ENCODE data around the gene FBXL16.

Gene FBXL16

DNA sequence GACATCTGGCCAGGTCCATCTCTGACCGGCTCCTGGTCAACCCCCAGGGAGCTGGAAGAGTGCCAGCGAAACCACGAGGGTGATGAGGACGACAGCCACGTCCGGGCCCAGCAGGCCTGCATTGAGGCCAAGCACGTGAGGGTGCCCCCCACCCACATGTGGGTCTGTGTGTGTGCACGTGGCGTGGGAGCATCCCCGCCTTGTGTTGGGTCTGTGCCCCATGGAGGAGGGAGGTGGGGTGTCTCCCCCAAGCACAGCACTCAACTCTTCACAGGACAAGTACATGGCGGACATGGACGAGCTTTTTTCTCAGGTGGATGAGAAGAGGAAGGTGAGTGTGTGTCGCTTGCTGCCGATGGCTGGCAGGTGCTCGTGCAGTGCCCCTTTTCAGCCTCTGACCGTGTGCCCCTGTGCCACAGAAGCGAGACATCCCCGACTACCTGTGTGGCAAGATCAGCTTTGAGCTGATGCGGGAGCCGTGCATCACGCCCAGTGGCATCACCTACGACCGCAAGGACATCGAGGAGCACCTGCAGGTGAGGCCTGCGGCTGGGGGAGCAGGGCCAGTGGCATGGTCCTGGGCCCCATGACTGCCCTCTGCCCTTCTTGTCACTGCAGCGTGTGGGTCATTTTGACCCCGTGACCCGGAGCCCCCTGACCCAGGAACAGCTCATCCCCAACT, 23.7 kb downstream of the FBXL16 start (continued):
- TF ChIP-seq RBAK (tag by site-specific recombination; IDR thresholded peaks at IDR 0.05) (no peak), ZNF777 (tag by site-specific recombination; IDR thresholded peaks at IDR 0.05; ENCODE audit: borderline replicate concordance) (no peak), ZNF548 (tag by site-specific recombination; IDR thresholded peaks at IDR 0.05) (no peak), ZNF266 (tag by site-specific recombination; IDR thresholded peaks at IDR 0.05; ENCODE audit: low read depth) (no peak), ZNF837 (tag by site-specific recombination; IDR thresholded peaks at IDR 0.05) (peak; percentile 97), ZNF133 (tag by site-specific recombination; IDR thresholded peaks at IDR 0.05) (no peak), ZNF585B (tag by site-specific recombination; IDR thresholded peaks at IDR 0.05) (no peak), ZNF398 (tag by site-specific recombination; IDR thresholded peaks at IDR 0.05) (peak; percentile 45), ZNF146 (tag by site-specific recombination; IDR thresholded peaks at IDR 0.05) (no peak), YY1 (tag by site-specific recombination; IDR thresholded peaks at IDR 0.05) (peak; percentile 19; the same call in 1 of the 2 replicates), ZNF155 (tag by site-specific recombination; IDR thresholded peaks at IDR 0.05) (no peak), ZNF571 (tag by site-specific recombination; IDR thresholded peaks at IDR 0.05) (no peak), ZFP69B (tag by site-specific recombination; IDR thresholded peaks at IDR 0.05) (peak; percentile 80), HIC1 (tag by site-specific recombination; IDR thresholded peaks at IDR 0.05) (peak; percentile 93), ZNF48 (tag by site-specific recombination; IDR thresholded peaks at IDR 0.05) (no peak), ZNF157 (tag by site-specific recombination; IDR thresholded peaks at IDR 0.05) (no peak), ZNF645 (tag by site-specific recombination; IDR thresholded peaks at IDR 0.05) (peak; percentile 36), ZNF530 (tag by site-specific recombination; IDR thresholded peaks at IDR 0.05; ENCODE audit: low read depth) (no peak), ZNF214 (tag by site-specific recombination; IDR thresholded peaks at IDR 0.05; ENCODE audit: borderline replicate concordance) (no peak), KLF1 (tag by site-specific recombination; IDR thresholded peaks at IDR 0.05) (peak; percentile 72), ZNF501 (tag by site-specific recombination; IDR thresholded peaks at IDR 0.05) (0 out of 2 replicates have a peak, but pooled peaks have one; percentile 57), ZNF76 (tag by site-specific recombination; IDR thresholded peaks at IDR 0.05; ENCODE audit: borderline replicate concordance, low read depth) (0 out of 2 replicates have a peak, but pooled peaks have one; percentile 26)
- TF ChIP-seq, protein P1, sequence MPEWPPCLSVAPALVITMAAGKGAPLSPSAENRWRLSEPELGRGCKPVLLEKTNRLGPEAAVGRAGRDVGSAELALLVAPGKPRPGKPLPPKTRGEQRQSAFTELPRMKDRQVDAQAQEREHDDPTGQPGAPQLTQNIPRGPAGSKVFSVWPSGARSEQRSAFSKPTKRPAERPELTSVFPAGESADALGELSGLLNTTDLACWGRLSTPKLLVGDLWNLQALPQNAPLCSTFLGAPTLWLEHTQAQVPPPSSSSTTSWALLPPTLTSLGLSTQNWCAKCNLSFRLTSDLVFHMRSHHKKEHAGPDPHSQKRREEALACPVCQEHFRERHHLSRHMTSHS (tag by site-specific recombination; IDR thresholded peaks at IDR 0.05): no peak; the same call in 1 of the 2 replicates
- TF ChIP-seq, protein P2, sequence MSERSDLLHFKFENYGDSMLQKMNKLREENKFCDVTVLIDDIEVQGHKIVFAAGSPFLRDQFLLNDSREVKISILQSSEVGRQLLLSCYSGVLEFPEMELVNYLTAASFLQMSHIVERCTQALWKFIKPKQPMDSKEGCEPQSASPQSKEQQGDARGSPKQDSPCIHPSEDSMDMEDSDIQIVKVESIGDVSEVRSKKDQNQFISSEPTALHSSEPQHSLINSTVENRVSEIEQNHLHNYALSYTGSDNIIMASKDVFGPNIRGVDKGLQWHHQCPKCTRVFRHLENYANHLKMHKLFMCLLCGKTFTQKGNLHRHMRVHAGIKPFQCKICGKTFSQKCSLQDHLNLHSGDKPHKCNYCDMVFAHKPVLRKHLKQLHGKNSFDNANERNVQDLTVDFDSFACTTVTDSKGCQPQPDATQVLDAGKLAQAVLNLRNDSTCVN (tag by site-specific recombination; optimal IDR thresholded peaks at IDR 0.05): no peak
- TF ChIP-seq, protein P3, sequence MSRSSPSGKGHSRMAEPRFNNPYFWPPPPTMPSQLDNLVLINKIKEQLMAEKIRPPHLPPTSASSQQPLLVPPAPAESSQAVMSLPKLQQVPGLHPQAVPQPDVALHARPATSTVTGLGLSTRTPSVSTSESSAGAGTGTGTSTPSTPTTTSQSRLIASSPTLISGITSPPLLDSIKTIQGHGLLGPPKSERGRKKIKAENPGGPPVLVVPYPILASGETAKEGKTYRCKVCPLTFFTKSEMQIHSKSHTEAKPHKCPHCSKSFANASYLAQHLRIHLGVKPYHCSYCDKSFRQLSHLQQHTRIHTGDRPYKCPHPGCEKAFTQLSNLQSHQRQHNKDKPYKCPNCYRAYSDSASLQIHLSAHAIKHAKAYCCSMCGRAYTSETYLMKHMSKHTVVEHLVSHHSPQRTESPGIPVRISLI (tag by site-specific recombination; IDR thresholded peaks at IDR 0.05): no peak
- TF ChIP-seq, protein P4, sequence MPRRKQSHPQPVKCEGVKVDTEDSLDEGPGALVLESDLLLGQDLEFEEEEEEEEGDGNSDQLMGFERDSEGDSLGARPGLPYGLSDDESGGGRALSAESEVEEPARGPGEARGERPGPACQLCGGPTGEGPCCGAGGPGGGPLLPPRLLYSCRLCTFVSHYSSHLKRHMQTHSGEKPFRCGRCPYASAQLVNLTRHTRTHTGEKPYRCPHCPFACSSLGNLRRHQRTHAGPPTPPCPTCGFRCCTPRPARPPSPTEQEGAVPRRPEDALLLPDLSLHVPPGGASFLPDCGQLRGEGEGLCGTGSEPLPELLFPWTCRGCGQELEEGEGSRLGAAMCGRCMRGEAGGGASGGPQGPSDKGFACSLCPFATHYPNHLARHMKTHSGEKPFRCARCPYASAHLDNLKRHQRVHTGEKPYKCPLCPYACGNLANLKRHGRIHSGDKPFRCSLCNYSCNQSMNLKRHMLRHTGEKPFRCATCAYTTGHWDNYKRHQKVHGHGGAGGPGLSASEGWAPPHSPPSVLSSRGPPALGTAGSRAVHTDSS (tag by site-specific recombination; IDR thresholded peaks at IDR 0.05): peak; percentile 65
- TF ChIP-seq, protein P5, sequence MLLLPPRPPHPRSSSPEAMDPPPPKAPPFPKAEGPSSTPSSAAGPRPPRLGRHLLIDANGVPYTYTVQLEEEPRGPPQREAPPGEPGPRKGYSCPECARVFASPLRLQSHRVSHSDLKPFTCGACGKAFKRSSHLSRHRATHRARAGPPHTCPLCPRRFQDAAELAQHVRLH (tag by site-specific recombination; IDR thresholded peaks at IDR 0.05): peak; percentile 32; the same call in 1 of the 2 replicates
- TF ChIP-seq, protein P6, sequence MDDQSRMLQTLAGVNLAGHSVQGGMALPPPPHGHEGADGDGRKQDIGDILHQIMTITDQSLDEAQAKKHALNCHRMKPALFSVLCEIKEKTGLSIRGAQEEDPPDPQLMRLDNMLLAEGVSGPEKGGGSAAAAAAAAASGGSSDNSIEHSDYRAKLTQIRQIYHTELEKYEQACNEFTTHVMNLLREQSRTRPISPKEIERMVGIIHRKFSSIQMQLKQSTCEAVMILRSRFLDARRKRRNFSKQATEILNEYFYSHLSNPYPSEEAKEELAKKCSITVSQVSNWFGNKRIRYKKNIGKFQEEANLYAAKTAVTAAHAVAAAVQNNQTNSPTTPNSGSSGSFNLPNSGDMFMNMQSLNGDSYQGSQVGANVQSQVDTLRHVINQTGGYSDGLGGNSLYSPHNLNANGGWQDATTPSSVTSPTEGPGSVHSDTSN (CRISPR knock-in tag; IDR thresholded peaks at IDR 0.05): no peak

All from HEK293 (cell line).